Coronary artery (tissue), 2 donors: ENCODE measurements around the gene SPATS2.
"Not testable (repeated sequence)": the region's sequence is repeated elsewhere in the genome, so short reads cannot be mapped to it uniquely, and the experiment has no call there.

Experiments used
- DNase-seq: peaks from one replicate; pipeline ENCODE4 v3.0.0-alpha.2; 2017; ENCODE audit warnings: low spot score
- H3K27ac ChIP-seq, 2 donors: fragments of 200-600 bp; sonication (generic); one replicate each; pipeline ENCODE4 v1.5.1; 2016 to 2019
- H3K4me3 ChIP-seq: fragments of 200-600 bp; sonication (generic); 2 replicates; pipeline ENCODE4 v1.5.1; 2016; ENCODE audit warnings: mild to moderate bottlenecking, moderate library complexity
- CTCF ChIP-seq: fragments of 200-600 bp; sonication (generic); IDR thresholded peaks from one replicate; pipeline ENCODE4 v1.5.1; 2019; ENCODE audit warnings: antibody characterized with exemption

Gene SPATS2

GRCh38 chr12:49496417-49497360 is 129.4 kb downstream of the SPATS2 start:
- Histone ChIP-seq H3K4me3 (no peak overlapping the region), H3K27ac (no peak overlapping the region)
- DNase-seq: no peak
- no peak for TF ChIP-seq CTCF

- TF ChIP-seq CTCF: no peak
- H3K27ac ChIP-seq: no peak overlapping the region
- no peak overlapping the region for H3K4me3 ChIP-seq
- DNase-seq: no peak
Observed at GRCh38 chr12:49501895-49502294, 134.6 kb downstream of the SPATS2 start.

- DNase-seq: no peak
- Histone ChIP-seq H3K4me3 (no peak overlapping the region), H3K27ac (no peak overlapping the region)
- no peak for TF ChIP-seq CTCF
Observed at GRCh38 chr12:49502590-49502989, 135.3 kb downstream of the SPATS2 start.

DNA sequence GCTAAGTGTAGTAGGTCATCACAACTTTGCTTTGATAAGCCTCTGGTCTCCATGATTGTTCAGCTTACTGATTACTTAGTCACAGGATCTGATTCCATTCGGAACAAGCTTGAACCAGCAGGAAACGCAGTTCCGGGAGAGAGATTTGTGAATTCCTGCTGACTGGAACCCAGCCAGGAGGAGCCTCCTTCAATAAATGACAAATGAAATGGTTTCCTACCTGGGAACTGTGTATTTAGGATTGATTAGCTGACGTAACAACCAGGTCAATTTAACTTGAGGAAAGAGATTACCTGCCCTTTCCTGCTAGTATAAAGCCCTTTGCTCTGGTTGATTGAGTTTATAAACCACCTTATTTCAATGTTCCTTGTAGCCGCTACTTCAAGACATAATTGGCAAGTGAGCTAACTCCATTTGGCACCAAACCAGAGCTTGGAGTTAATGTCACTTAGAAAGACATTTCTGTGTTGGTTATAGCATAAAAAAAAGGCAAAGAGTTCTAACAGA is 136.5 kb downstream of the SPATS2 start:
- DNase-seq: no peak
- Histone ChIP-seq H3K4me3 (no peak overlapping the region), H3K27ac (no peak overlapping the region)
- TF ChIP-seq CTCF: no peak

- DNase-seq: no peak
- no peak for TF ChIP-seq CTCF
- H3K27ac ChIP-seq: no peak overlapping the region
- H3K4me3 ChIP-seq: no peak overlapping the region
Observed at GRCh38 chr12:49505672-49506071, 138.4 kb downstream of the SPATS2 start.

GRCh38 chr12:49507139-49507538 is 139.9 kb downstream of the SPATS2 start:
- Histone ChIP-seq H3K27ac (no peak overlapping the region), H3K4me3 (no peak overlapping the region)
- no peak for DNase-seq
- TF ChIP-seq CTCF: no peak

DNA sequence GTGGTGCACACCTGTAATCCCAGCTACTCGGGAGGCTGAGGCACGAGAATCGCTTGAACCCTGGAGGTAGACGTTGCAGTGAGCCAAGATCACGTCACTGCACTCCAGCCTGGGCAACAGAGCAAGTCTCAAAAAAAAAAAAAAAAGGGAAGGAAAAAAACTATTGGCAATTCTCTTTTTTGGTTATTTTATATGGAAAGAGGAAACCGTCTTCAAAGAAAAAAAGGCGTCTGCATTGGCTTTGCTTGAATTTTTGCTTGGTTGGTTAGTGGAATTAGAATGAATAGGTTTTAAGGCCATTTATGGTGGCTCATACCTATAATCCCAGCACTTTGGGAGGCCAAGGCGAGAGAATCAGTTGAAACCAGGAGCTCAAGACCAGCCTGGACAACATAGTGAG is 142.4 kb downstream of the SPATS2 start:
- DNase-seq, H3K4me3 ChIP-seq, H3K27ac ChIP-seq: not testable (repeated sequence)
